HG03460 (cell line): ENCODE measurements around the gene ZNF521.
A peak's percentile ranks its signal among the peaks of the same experiment; 100 is the strongest.

Experiments used
- ATAC-seq: cut with Tn5 transposase; IDR thresholded peaks from one replicate; pipeline ENCODE4 v1.9.1; 2021; ENCODE audit not compliant: unreplicated experiment

Gene ZNF521

GRCh38 chr18:25351777-25352628 is at the start of gene ZNF521:
Gene ZNF521, minus strand, starts transcription at chr18:25352166. Its CDS starts 1,220 bp downstream, at chr18:25350946.
- ATAC-seq = peak; percentile 61

GRCh38 chr18:25399554-25399953 is 47.6 kb upstream of the ZNF521 start:
- ATAC-seq = no peak

GRCh38 chr18:25392192-25392591 is 40.2 kb upstream of the ZNF521 start:
- ATAC-seq = no peak

DNA sequence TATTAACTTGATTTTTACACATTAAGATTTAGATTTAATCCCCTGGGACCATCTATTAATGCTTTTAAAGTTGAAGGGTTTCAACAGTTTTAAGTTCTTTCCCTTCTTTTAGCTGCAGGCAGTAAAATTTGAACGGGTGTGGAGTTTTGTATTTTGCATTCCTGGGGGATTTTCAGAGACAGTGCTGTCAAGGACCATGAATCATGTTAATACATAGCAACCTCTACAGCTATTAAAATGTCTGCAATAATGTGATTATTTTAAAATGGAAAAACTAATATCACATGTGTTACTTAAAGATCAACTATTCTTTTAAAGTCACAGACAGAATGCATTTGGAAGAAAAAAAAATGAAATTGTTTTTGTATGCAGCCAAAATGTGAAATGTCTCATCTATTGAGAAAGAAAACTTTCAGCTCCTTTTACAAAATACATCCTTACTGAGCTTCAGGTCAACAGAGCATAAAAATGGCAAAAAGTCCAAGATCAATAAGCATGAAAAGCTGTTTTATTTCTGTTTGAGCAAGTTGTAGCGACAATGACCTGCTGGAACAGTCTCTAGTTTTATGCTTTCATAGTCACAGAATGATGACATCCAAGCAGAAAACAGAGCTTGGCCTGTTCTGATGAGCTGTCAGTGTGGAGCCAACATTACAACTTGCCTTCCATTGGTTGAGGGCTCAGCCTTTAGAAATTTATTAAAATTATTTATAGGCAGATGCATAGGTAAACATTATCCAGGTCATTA is 21.6 kb upstream of the ZNF521 start:
- ATAC-seq = no peak

GRCh38 chr18:25370391-25370790 is 18.4 kb upstream of the ZNF521 start:
- ATAC-seq = no peak

- no peak for ATAC-seq
These were observed 13.3 kb upstream of the ZNF521 start for GRCh38 chr18:25365242-25365641.

- no peak for ATAC-seq
These were observed 12.8 kb upstream of the ZNF521 start for GRCh38 chr18:25364732-25365131.

GRCh38 chr18:25360301-25360899 is 8.4 kb upstream of the ZNF521 start:
- no peak for ATAC-seq

GRCh38 chr18:25353080-25353479 is 1.1 kb upstream of the ZNF521 start:
- ATAC-seq = no peak

- ATAC-seq = no peak
These were observed 651 bp upstream of the ZNF521 start for GRCh38 chr18:25352629-25353005.

DNA sequence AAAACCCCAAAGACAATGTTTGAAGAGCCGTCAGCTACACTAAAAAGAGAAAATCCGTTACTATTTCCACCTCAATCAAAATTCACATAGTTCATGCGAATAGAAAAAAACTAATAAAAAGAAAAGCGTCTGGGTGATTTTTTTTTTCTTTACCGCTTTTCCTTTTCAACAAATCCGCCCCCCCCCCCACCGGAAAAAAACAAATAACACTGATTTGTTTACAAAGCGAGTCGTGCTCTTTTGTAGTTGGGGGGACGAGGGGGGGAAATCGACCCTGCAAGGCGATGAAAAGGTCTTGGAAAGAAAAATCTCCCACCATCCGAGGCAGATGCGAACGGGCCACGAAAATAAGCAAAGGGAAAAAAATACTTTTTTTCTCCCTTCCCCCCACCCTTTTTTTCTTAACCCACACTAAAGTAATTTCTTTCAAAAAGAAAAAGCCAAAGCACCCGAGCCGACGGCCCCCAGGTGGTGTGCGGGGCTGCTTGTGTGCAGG is 638 bp downstream of the ZNF521 start:
- no peak for ATAC-seq

GRCh38 chr18:25350489-25351251 is 1.3 kb downstream of the ZNF521 start:
- peak; percentile 45 for ATAC-seq

DNA sequence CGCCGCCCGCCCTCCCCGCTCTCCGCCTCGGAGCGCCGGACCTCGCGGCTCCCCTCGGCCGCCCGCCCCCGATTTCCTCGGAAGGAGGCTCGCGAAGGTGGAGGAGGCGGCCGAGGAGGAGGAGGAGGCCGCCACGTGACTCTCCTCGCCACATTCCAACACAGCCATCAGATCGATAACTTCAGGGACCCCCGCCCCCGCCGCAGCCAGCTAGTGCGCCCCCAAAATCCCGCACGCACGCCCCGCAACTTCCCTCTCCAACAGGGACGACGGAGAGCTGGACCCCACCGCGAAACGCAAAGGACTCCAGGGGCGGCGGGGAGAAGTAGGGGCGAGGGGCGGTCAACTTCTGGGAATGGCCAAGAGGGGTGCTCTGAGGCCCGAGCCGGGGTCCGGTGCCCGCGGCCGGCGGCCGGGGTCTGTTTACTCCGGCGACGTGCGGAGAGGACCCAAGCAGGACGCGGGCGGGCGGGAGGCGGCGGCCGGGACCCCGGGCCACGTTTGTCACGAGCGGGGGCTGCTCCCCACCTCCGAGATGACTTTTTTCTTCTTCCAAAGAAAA is 2.0 kb downstream of the ZNF521 start:
- ATAC-seq = no peak

DNA sequence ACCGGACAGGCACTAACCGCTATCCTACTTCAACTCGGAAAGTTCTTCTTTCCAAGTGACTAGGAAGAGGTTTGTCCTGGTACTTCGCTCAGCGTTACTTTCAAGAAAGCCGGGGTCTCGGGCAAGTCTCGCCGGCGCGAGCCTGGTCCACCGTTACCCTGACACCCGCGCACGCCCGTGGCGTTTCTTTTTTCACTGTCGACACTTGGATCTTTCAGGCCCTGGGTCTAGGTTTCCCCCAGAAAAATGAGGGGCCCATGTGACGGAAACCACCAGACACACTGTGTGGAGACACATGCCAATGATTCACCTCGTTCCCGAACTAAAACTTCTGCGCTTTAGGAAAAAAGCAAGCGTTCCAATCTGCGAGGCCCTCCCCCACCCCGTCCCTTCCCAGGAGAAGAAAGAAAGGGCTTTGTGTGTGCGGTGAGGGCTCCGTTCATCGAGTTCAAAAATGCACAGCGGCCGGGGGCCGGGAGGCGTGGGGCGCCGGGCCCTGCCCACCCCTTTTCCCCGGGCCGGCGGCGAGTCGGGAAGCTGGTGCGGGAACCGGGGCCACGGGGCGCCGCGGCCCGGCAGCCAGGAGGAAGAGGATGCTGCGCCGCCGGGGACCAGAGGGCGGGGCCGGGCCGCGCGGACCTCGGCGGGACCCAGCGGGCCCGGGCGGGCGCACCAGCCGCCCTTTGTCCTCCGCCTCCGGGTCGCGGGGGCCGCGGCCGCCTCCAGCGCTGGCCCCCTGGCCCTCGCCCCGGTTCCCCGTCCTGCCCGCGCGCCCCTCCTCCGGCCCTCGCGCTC is 2.6 kb downstream of the ZNF521 start:
- no peak for ATAC-seq

DNA sequence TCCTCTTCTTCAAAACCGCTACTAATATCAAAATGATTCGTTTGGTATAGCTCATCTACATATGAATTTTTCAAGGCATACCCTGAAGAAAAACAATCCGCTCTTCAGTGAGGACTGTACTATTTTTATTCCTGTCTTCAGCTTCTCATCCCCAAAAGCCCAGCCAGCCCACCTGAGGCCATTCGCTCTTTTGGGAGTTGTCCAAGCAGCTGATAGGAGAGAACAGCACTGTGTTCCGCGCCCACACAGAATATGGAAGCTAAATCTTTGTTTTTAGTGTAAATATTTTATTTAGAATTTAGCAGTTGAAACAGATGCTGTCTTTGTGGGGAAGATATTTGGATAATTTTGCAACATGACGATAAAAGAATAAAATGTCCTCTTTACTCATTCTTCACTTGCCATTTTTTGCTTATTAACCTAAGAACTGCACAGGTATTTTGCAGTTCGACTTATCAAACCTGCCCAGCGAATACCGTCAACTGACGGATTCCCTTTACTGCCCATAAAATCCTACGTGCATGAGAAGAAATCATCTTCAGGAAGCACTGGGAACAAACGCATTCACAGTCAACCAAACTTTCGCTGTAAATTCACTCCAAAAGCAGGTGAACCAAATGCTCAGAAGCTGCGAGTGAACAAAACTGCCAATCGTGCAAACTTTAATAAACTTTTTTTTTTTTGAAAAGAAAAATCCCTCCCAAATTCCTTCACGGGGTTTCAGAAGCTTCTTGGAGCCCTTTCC is 3.4 kb downstream of the ZNF521 start:
- no peak for ATAC-seq

- no peak for ATAC-seq
These were observed 5.4 kb downstream of the ZNF521 start for GRCh38 chr18:25346561-25346960.

DNA sequence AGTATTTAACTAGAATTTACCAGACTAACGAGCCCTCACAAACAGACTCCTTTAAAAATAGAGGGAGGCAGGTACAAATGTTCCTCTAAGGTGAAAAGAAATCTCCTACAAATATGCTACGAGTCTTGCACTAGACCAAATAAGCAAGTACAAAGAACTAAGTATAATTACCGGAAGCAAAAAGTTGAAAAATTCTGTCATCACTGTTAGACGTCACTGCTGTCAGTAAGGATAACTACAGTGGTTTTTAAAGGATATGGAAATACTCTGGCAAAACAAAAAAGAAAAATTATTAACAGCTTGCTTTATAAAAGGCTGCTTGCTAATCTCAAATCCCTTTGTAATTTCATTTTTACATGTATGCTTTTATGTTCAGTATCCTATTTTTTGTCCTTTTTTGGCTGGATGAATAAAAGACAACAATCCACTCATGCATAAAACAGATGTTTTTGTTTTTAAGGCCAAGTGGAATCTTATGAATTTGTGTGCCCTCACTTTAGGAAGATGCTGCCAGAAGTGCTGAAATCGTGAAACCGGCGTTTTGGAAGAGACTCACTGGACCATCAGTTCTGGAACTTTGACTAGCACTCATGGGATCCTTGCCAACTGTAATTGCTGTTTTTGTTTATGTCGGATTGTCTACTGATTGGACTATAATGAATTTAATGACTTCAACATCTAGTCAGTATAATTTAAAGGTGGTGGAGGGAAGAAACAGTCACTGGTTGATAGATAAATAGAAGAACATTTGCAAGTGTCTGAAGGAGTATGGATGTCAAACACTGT is 6.7 kb downstream of the ZNF521 start:
- ATAC-seq = no peak

GRCh38 chr18:25341831-25342230 is 10.1 kb downstream of the ZNF521 start:
- ATAC-seq = no peak
